Cardiac fibroblast (primary cell): Measurements from ENCODE around the gene CNMD.

ENCODE experiments used
- DNase-seq, 2 donors: peaks; one replicate each; pipeline versions ENCODE4 v3.0.0 to v3.0.0-alpha.2; 2010; ENCODE audit warnings: low read depth in 2 of 2
- H3K4me3 ChIP-seq, 2 donors: replicated peaks in 1 of 2; 1 replicate in 1 of 2; 2 replicates in 1 of 2; pipeline ENCODE4 v1.5.1; 2011; ENCODE audit warnings: low read depth in 2 of 2, low read length in 2 of 2, mild to moderate bottlenecking in 2 of 2, moderate library complexity in 1 of 2
- TF ChIP-seq, protein P1 (sequence below): IDR thresholded peaks from one replicate; pipeline ENCODE4 v1.5.1; 2011; ENCODE audit warnings: low read depth, mild to moderate bottlenecking, low read length, inconsistent platforms

The CNMD gene

DNA sequence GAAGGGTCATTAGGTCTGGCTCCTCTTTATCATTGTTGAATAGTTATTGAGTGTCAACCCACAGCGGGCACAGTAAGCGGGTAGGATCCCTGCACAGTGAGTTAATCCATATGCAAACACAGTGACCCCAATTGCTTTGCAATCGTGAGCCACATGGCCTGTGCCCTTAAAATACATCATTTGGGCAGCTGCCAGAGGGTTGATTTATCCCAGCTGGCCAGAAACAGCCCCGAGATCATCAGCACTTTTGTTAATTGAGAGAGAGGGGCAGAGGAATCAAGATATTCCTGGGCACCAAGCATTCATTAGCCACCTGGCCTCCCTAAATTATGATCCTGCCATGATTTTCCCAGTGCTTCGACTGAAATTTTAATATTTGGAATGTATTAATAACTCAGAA lies 9.8 kb upstream of the CNMD start:
- TF ChIP-seq, protein P1, sequence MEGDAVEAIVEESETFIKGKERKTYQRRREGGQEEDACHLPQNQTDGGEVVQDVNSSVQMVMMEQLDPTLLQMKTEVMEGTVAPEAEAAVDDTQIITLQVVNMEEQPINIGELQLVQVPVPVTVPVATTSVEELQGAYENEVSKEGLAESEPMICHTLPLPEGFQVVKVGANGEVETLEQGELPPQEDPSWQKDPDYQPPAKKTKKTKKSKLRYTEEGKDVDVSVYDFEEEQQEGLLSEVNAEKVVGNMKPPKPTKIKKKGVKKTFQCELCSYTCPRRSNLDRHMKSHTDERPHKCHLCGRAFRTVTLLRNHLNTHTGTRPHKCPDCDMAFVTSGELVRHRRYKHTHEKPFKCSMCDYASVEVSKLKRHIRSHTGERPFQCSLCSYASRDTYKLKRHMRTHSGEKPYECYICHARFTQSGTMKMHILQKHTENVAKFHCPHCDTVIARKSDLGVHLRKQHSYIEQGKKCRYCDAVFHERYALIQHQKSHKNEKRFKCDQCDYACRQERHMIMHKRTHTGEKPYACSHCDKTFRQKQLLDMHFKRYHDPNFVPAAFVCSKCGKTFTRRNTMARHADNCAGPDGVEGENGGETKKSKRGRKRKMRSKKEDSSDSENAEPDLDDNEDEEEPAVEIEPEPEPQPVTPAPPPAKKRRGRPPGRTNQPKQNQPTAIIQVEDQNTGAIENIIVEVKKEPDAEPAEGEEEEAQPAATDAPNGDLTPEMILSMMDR = no peak
- DNase-seq = no peak

GRCh38 chr13:52746141-52746540 lies 6.5 kb upstream of the CNMD start:
- no peak overlapping the region for H3K4me3 ChIP-seq
- TF ChIP-seq, protein P1 = no peak

More for the DNA sequence above, 9.8 kb upstream of the CNMD start:
- no peak overlapping the region for H3K4me3 ChIP-seq

GRCh38 chr13:52744842-52745375 lies 5.3 kb upstream of the CNMD start:
- no peak overlapping the region for H3K4me3 ChIP-seq
- DNase-seq = no peak
- TF ChIP-seq, protein P1 = no peak

More at GRCh38 chr13:52746141-52746540, 6.5 kb upstream of the CNMD start:
- no peak for DNase-seq

DNA sequence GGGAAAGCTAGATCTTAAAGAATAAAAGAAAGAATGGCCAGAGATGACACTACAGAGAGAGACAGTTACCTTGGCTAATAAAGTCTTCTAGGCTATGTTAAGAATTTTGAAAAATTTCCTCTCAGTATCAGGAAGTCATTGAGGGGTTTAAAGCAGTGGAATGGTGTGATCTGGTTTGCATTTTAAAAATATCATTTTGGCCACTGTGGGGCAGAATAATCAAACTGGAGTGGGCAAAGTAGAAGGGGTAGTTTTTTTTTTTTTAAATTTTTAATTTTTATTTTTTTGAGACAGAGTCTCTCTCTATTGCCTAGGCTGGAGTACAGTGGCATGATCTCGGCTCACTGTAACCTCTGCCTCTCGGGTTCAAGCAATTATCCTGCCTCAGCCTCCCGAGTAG lies 4.4 kb upstream of the CNMD start:
- H3K4me3 ChIP-seq = no peak overlapping the region
- TF ChIP-seq, protein P1 = no peak
- no peak for DNase-seq

DNA sequence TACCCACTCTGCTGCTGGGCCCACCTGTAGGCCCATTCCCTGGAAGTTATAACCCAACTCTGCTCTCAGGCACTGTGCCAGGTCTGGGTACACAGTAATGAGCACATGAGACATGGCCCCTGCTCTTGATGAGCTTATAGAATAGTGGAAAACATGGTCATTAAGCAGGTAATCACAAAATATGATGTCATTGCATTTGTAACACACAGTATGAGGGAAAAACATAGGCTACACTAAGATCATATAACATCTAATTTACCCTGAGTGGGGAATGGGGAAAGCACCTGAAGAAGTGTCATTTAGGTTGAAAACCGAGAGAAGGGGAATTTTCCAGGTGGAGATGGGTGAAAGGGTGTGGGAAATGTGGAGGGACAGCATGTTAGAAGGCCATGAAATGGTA lies 3.9 kb upstream of the CNMD start:
- DNase-seq = no peak
- no peak overlapping the region for H3K4me3 ChIP-seq
- TF ChIP-seq, protein P1 = no peak

GRCh38 chr13:52738719-52739467 lies 727 bp downstream of the CNMD start:
- H3K4me3 ChIP-seq = peak overlapping the region in 1 of 2 donors; percentile 28
- peak in 1 of 2 donors; percentile 1 for DNase-seq
- TF ChIP-seq, protein P1 = no peak
